ENCODE data around the gene CD4. TPM values are rescaled to one million over a fixed set of nuclear protein-coding genes. Genes with fewer than 3 reads are reported as not detected.

CD4 gene
- total RNA-seq, 1 donor from 2014 or later = 2.6 TPM

DNA sequence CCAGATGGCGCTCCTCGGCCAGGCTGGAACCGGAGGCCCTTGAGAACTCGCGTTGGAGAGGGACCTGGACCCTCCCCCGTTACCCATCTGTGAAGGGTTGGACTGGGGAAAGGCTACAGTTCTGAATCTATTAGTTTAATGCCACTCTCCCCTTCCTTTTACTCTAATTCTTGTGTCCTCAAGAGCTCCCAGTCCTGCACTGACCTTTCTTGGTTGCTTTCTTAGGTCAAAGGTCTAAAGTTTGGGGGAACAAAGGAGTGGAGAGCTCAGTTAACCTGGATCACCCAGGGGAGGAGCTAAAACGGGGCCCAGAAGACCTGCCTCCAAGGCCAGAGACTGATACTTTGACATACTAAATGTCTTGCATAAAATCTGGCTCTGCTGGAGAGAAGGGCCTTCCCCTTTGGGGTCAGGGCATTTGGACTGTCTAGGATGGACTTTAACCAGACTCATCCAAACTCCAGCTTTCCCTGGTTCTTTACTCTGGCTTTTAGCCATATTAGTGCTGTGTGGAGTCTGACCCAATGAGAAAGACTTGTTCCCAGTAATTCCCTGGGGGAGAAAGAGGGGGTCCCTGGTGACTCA is 35.5 kb upstream of the CD4 start:
- H3K27ac ChIP-seq = peak overlapping the region; percentile 95 to 98
- intact Hi-C loops (cut with DNase I) = loop anchor here (1.0 to 2.0 kb wide), 6 partner anchors 10 to 91 kb away; partner anchors contain the start of genes COPS7A, ING4 and ZNF384

DNA sequence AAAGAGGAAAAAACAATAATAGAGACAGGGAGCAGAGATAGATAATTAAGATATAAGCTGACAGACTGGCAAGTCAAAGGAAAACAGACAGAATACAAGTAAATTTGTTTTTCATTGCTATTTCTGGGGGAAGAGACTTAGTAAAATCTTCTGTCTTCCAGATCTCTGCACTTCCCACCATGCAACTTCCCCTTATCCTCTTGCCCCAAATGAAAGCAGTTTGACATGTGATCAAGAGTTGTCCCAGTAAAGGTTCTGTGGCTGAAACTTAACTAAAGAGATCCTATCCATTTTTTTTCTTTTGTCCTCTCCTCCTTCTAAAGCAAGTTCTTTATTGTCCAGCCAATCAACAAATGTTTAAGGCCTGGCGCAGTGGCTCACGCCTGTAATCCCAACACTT is 34.9 kb upstream of the CD4 start:
- DNase-seq (ENCODE audit: low spot score in 2 of 2) = no peak
- H3K4me1 ChIP-seq = peaks cover 7 to 9% of the 10 kb centered on the region in 2 donors
- H3K27me3 ChIP-seq = no peaks in the 10 kb centered on the region
- peaks cover 18 to 20% of the 10 kb centered on the region in 2 donors for H3K36me3 ChIP-seq
- peak overlapping the region; percentile 95 to 98 for H3K27ac ChIP-seq
- no peak overlapping the region for H3K4me3 ChIP-seq
- TF ChIP-seq, protein P1, sequence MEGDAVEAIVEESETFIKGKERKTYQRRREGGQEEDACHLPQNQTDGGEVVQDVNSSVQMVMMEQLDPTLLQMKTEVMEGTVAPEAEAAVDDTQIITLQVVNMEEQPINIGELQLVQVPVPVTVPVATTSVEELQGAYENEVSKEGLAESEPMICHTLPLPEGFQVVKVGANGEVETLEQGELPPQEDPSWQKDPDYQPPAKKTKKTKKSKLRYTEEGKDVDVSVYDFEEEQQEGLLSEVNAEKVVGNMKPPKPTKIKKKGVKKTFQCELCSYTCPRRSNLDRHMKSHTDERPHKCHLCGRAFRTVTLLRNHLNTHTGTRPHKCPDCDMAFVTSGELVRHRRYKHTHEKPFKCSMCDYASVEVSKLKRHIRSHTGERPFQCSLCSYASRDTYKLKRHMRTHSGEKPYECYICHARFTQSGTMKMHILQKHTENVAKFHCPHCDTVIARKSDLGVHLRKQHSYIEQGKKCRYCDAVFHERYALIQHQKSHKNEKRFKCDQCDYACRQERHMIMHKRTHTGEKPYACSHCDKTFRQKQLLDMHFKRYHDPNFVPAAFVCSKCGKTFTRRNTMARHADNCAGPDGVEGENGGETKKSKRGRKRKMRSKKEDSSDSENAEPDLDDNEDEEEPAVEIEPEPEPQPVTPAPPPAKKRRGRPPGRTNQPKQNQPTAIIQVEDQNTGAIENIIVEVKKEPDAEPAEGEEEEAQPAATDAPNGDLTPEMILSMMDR (IDR thresholded peaks at IDR 0.05) = no peak
- intact Hi-C loops (cut with DNase I) = no loop called here
- no peaks in the 10 kb centered on the region for H3K9me3 ChIP-seq

More for the DNA sequence above, 35.5 kb upstream of the CD4 start:
- Histone ChIP-seq H3K27me3 (no peaks in the 10 kb centered on the region), H3K4me3 (peak overlapping the region in 1 of 2 donors; percentile 96), H3K36me3 (peaks cover 24 to 25% of the 10 kb centered on the region in 2 donors), H3K9me3 (no peaks in the 10 kb centered on the region), H3K4me1 (peaks cover 7 to 9% of the 10 kb centered on the region in 2 donors)
- TF ChIP-seq, protein P1 (IDR thresholded peaks at IDR 0.05) = peak in 2 of 3 experiments; percentile 94 to 97
- no peak for DNase-seq (ENCODE audit: low spot score in 2 of 2)

DNA sequence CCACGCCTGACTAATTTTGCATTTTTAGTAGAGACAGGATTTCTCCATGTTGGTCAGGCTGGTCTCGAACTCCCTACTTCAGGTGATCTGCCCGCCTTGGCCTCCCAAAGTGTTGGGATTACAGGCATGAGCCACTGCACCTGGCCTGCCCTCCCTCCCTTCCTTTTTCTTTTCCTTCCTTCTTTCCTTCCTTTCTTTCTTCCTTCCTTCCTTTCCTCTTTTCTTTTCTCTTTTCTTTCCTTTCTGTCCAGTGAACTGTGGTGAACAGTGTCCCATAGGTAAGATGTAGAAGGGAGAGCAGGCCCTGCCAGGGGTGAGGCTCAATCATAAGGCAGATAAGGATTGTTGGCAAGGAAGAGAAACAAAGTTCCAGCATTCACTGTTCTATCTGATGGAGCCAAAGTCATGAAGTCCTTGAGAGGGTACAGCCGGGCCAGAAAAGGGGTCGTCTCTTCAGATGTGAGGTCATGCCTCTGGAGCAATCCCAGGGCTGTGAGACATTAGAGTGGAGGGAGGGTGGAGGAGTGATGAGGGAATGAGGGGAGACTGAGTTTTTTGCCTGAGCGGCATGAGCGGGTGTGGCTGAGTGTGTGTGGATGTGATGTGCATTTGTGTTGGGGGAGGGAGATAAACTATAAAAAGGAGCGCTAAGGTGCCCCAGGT is 32.2 kb upstream of the CD4 start:
- no peaks in the 10 kb centered on the region for H3K9me3 ChIP-seq
- H3K4me3 ChIP-seq = no peak overlapping the region
- no peak for DNase-seq (ENCODE audit: low spot score in 2 of 2)
- intact Hi-C loops (cut with DNase I) = no loop called here
- TF ChIP-seq, protein P1 (IDR thresholded peaks at IDR 0.05) = no peak
- peaks cover 1 to 2% of the 10 kb centered on the region in 2 donors for H3K4me1 ChIP-seq
- no peak overlapping the region for H3K27ac ChIP-seq
- H3K27me3 ChIP-seq = no peaks in the 10 kb centered on the region
- H3K36me3 ChIP-seq = no peaks in the 10 kb centered on the region

DNA sequence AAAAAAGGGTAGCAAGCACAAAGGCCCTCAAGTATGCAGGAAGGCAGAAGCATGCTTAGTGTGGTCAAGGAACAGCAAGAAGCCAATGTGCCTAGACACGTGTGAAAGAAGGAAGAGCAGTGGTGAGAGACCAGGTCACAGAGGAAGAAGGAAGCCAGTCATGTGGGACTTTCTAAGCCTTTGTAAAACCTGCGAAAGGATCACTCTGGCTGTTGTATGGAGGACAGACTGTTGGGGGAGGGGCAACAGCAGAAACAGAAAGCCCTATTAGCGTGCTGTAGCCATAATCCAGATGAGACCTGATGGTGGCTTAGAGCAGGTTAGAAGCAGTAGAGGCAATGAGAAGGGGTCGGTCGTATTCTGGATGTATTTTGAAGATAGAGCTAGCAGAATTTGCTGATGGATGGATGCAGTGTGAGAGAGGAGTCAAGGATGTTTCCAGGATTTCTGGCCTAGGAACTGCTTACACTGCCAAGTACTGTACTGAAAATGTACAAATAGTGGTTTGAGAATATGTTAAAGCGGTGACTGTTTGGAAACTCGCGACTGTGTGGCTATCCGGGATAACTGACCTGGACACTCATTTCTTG is 30.7 kb upstream of the CD4 start:
- intact Hi-C loops (cut with DNase I) = no loop called here

DNA sequence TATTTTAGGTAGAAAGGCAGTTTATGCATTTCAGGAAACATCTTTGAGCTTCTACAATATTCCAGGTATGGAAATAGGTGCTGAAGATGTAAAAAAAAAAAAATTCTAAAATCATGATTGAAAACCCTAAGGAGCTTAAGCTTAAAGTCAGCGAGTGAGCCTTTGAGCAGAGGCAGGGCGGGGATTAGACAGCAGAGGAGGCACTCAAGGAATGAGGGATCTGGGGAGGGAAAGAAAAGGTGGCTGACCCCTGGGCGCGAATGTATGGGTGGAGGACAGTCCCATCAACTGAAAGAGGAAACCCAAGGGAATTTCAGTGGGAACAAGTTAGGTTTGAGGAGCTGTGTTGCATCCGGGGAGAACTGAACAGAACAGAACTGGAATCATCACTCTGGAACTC is 29.6 kb upstream of the CD4 start:
- H3K27me3 ChIP-seq = no peaks in the 10 kb centered on the region
- no peaks in the 10 kb centered on the region for H3K36me3 ChIP-seq
- no peak for DNase-seq (ENCODE audit: low spot score in 2 of 2)
- H3K4me3 ChIP-seq = no peak overlapping the region
- H3K4me1 ChIP-seq = peaks cover 6 to 8% of the 10 kb centered on the region in 2 donors
- H3K27ac ChIP-seq = no peak overlapping the region
- H3K9me3 ChIP-seq = no peaks in the 10 kb centered on the region
- TF ChIP-seq, protein P1 (IDR thresholded peaks at IDR 0.05) = no peak
- intact Hi-C loops (cut with DNase I) = no loop called here

More for the DNA sequence above, 30.7 kb upstream of the CD4 start:
- Histone ChIP-seq H3K27me3 (no peaks in the 10 kb centered on the region), H3K27ac (no peak overlapping the region), H3K4me1 (peaks cover 3 to 5% of the 10 kb centered on the region in 2 donors), H3K36me3 (no peaks in the 10 kb centered on the region), H3K9me3 (no peaks in the 10 kb centered on the region), H3K4me3 (no peak overlapping the region)
- DNase-seq (ENCODE audit: low spot score in 2 of 2) = no peak
- TF ChIP-seq, protein P1 (IDR thresholded peaks at IDR 0.05) = no peak
